ENCODE measurements around the gene SMIM24.

SMIM24 gene

DNA sequence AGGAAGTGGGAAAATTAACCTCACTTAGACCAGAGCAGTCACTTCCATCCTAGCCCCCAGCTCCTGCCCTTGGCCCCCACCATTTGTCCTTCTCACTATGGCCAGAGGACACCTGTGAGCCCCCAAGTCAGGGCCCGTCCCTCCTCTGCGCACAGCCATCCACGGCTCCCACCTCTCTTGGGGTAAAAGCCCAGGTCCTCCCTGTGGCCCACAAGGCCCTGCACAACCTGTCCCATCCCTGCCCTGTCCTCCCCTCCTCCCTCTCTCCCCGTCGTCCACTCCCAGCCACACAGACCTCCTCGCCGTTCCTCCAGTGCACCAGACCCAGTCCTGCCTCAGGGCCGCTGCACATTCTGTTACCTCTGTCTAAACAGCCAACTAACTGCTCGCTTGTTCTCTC is 53.9 kb downstream of the SMIM24 start:
- DNase-seq, result no peak

Measured in NCI-H1694 (cell line).